ENCODE measurements around the gene ZMYND15. TPM values are rescaled to one million over a fixed set of nuclear protein-coding genes. Genes with fewer than 3 reads are reported as not detected.

The ZMYND15 gene
- total and polyA plus RNA-seq, 2 of the 13 experiments (the other 11 are each of a cell fraction or from before 2014, with no cell fraction given), result 0.24 to 2.7 TPM

- no peak for TF ChIP-seq RNF219 (CRISPR knock-in tag; IDR thresholded peaks at IDR 0.05)
- no peak for TF ChIP-seq CEBPG (CRISPR knock-in tag; IDR thresholded peaks at IDR 0.05)
- no peak for TF ChIP-seq ZNF205 (CRISPR knock-in tag; IDR thresholded peaks at IDR 0.05)
- TF ChIP-seq PHB2 (IDR thresholded peaks at IDR 0.05; ENCODE audit: partially characterized antibody), result no peak
- TF ChIP-seq MAFK (conservative IDR thresholded peaks at IDR 0.05 in 1 of 2, IDR thresholded peaks at IDR 0.05 in 1 of 2; ENCODE audit: low read length in 2 of 2), result no peak
- TF ChIP-seq MLX (CRISPR knock-in tag; IDR thresholded peaks at IDR 0.05), result no peak
- no peak for TF ChIP-seq PITX1 (CRISPR knock-in tag; IDR thresholded peaks at IDR 0.05)
- TF ChIP-seq NPAS2 (CRISPR knock-in tag; IDR thresholded peaks at IDR 0.05; ENCODE audit: borderline replicate concordance), result no peak
- no peak for TF ChIP-seq GATAD1 (CRISPR knock-in tag; IDR thresholded peaks at IDR 0.05)
- TF ChIP-seq PATZ1 (CRISPR knock-in tag; IDR thresholded peaks at IDR 0.05), result no peak; the same call in 1 of the 2 replicates
- peak; percentile 76; the same call in 1 of the 2 replicates for TF ChIP-seq ZNF318 (CRISPR knock-in tag; IDR thresholded peaks at IDR 0.05)
- no peak for TF ChIP-seq ZNF816 (CRISPR knock-in tag; IDR thresholded peaks at IDR 0.05; ENCODE audit: borderline replicate concordance)
- no peak for TF ChIP-seq ZSCAN22 (CRISPR knock-in tag; IDR thresholded peaks at IDR 0.05)
- 0 out of 2 replicates have a peak, but pooled peaks have one; percentile 10 for TF ChIP-seq POGZ (CRISPR knock-in tag; IDR thresholded peaks at IDR 0.05)
- TF ChIP-seq SP4 (CRISPR knock-in tag; IDR thresholded peaks at IDR 0.05), result no peak; the same call in 1 of the 2 replicates
- no peak for TF ChIP-seq ZNF251 (CRISPR knock-in tag; IDR thresholded peaks at IDR 0.05)
Observed at GRCh38 chr17:4789951-4790704, 50.5 kb downstream of the ZMYND15 start (continued).
